CD4-positive, alpha-beta T cell treated with Interleukin-17A for 4 hours (primary cell): ENCODE results near the gene MYPN.

Source experiments
- DNase-seq: peaks from one replicate; pipeline ENCODE4 v3.0.0-alpha.2; 2020; ENCODE audit warnings: mixed read lengths

Gene MYPN

GRCh38 chr10:68092512-68092911 lies 16.8 kb upstream of the MYPN start:
- DNase-seq = no peak

- DNase-seq = no peak
These were observed 14.1 kb upstream of the MYPN start for GRCh38 chr10:68095153-68095552.

- no peak for DNase-seq
These were observed 12.3 kb upstream of the MYPN start for GRCh38 chr10:68096913-68097516.

- no peak for DNase-seq
These were observed 9.6 kb upstream of the MYPN start for GRCh38 chr10:68099736-68100135.

- DNase-seq = no peak
These were observed 8.2 kb upstream of the MYPN start for GRCh38 chr10:68101066-68101465.

- no peak for DNase-seq
These were observed 5.9 kb upstream of the MYPN start for GRCh38 chr10:68103261-68103878.

GRCh38 chr10:68103901-68104300 lies 5.4 kb upstream of the MYPN start:
- DNase-seq = no peak

GRCh38 chr10:68105820-68106219 lies 3.5 kb upstream of the MYPN start:
- no peak for DNase-seq

GRCh38 chr10:68106656-68107055 lies 2.6 kb upstream of the MYPN start:
- no peak for DNase-seq

- no peak for DNase-seq
These were observed 1.6 kb upstream of the MYPN start for GRCh38 chr10:68107651-68108050.

- no peak for DNase-seq
These were observed 1.2 kb upstream of the MYPN start for GRCh38 chr10:68108051-68108450.

- DNase-seq = no peak
These were observed 635 bp upstream of the MYPN start for GRCh38 chr10:68108653-68109052.

GRCh38 chr10:68110027-68110426 lies 739 bp downstream of the MYPN start:
- DNase-seq = no peak

- DNase-seq = no peak
These were observed 2.3 kb downstream of the MYPN start for GRCh38 chr10:68111584-68111983.

- DNase-seq = no peak
These were observed 3.5 kb downstream of the MYPN start for GRCh38 chr10:68112837-68113236.

- DNase-seq = no peak
These were observed 9.4 kb downstream of the MYPN start for GRCh38 chr10:68118657-68119056.

GRCh38 chr10:68121020-68121743 lies 11.9 kb downstream of the MYPN start:
- DNase-seq = no peak

- no peak for DNase-seq
These were observed 12.6 kb downstream of the MYPN start for GRCh38 chr10:68121852-68122251.

- no peak for DNase-seq
These were observed 15.4 kb downstream of the MYPN start for GRCh38 chr10:68124718-68125117.

GRCh38 chr10:68125772-68126171 lies 16.5 kb downstream of the MYPN start:
- no peak for DNase-seq

- DNase-seq = no peak
These were observed 18.7 kb downstream of the MYPN start for GRCh38 chr10:68128015-68128414.

- DNase-seq = no peak
These were observed 23.1 kb downstream of the MYPN start for GRCh38 chr10:68132391-68132790.

- DNase-seq = no peak
These were observed 24.2 kb downstream of the MYPN start for GRCh38 chr10:68133523-68133922.

- DNase-seq = no peak
These were observed 26.1 kb downstream of the MYPN start for GRCh38 chr10:68135362-68135761.
